Umbilical cord (tissue), 2 donors: ENCODE results near the gene CPO. TPM values are rescaled to one million over a fixed set of nuclear protein-coding genes. Genes with fewer than 3 reads are reported as not detected.

Source experiments
- DNase-seq: peaks from one replicate; pipeline ENCODE4 v3.0.0-alpha.2; 2015; ENCODE audit warnings: low spot score
- total RNA-seq: library from RNA; depleted of rRNA; stranded (reverse); fragments of >200 nt; gene quantifications from one replicate; pipeline ENCODE4 v1.2.3, GENCODE V29; 2014; ENCODE audit warnings: low replicate concordance; ENCODE audit not compliant: insufficient read depth

CPO gene
- total RNA-seq, 1 donor from 2014 or later: not detected

DNA sequence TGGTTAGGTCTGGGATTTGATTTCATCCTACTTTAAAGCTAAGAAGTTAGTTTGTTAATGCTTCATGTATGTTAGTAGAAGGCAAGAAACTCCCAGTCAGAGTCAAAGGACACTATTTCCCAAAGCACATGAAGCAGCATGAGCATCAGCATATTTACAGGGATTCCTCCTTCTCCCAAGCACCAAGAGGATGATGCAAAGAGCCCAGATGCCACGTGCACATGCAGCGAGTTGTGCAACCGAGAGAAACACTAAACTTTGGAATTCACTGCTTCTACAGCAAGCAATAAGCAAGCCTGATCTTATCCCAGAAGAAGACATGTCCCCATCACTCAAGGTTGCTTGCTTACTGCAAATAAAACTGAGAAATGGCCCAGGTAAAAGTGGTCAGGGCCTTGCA, 32.5 kb downstream of the CPO start:
- no peak for DNase-seq

DNA sequence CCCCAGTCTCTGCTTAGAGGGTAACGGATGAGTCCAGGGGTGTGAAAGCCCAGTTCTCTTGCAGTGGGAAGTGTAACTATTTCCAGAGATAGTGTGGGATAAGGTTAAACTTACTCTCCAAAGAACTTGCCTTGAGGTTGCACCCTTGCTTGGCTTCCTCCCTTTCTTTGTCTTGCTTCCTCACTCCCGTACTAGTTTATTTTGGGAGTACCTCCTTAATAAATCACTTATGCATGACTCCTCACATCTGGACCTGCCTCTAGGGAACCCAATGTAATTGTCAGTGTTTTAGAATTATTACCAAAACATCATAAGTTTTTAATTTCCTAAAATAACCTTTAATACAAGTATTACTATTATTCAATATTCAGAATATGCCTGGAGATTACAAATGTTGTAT, 35.2 kb downstream of the CPO start:
- no peak for DNase-seq

DNA sequence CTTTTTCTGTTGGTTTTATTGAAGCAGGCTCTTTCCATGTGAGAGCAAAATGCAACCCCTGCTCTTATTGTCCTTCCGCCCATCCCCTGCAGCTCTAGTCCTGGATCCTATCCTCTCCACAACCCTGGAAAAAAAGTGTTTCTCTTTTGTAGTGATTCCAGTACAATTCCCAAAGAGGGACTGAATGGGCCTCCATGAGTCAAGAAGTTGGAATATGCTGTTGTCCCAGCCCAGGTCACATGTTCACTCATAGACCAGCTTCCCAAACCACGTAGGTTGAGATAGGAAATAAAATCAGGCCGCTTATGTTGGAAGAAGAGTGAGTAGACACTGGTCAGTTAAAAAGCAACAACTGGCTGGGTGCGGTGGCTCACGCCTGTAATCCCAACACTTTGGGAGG, 39.4 kb downstream of the CPO start:
- no peak for DNase-seq

DNA sequence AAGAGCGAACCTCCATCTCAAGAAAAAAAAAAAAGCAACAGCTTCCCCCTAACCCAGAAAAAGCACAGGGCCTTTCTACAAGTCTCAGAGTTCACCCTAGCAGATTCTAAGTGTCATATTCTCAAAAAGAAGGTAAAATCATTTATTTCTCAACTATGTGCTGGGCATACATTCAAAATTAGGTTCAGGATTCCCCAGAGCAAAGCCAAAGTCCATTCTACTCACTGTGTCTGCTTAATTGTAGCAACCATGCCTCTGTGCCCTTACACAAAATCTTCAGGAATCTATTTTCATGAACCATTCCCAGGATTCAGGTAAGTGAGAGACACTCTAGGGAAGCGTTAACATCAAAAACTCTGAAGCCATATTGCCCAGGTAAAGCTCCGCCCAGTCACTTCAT, 40.0 kb downstream of the CPO start:
- no peak for DNase-seq

DNA sequence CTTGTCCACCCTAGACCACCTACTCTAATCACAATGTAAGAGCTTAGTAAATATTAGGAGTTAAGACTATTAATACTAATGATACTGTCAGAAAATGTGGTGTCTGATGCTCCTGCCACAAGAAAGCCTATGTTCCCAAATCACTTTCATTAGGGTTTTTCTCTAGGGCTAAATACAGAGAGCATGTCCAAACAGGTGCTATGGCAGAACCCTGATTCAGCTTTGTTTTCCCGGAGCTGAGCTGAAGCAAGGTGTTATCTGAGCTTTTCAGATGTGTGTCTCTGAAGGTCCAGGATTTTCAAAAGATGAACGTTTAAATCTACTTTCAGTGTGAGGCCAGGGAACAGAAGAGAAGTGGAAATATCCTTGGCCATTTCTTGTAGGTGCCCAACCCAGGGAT, 40.6 kb downstream of the CPO start:
- no peak for DNase-seq

DNA sequence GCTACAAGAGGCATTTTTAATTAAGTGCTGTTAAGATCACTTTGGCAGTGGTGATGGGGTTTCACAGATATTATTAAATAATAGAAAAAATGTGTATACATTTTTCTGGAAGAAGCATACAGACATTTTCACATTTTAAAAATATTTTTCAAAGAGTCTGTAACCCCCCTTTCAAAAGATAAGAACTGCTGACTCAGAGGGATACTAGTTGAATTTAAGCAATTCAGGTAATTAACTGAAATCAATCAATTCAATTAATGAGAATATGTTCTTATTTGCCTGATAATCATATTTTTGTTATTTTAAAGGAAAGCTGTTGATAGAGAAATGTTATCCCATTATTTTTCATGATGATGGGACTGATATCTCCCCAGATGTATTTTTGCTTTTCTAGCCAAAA, 41.1 kb downstream of the CPO start:
- DNase-seq: no peak

DNA sequence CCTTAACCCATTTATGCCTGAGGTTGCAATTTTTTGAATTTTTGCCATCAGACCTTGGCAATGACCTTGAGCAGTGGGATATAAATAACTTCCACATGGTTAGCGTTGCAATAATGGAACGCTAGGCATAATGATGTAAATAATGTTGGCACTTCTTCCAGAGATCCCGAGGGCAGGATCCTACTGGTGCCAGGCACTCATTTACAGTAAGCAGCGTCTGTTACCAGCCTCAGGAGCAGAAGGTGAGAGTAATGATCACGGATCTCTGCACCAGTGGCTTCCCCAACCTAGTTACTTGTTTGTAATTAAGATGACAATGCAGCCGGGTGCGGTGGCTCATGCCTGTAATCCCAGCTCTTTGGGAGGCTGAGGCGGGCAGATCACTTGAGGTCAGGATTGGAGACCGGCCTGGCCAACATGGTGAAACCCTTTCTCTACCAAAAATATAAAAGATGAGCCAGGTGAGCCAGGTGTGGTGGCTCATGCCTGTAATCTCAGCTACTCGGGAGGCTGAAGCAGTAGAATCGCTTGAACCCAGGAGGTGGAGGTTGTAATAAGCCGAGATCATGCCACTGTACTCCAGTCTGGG, 41.9 kb downstream of the CPO start:
- no peak for DNase-seq

DNA sequence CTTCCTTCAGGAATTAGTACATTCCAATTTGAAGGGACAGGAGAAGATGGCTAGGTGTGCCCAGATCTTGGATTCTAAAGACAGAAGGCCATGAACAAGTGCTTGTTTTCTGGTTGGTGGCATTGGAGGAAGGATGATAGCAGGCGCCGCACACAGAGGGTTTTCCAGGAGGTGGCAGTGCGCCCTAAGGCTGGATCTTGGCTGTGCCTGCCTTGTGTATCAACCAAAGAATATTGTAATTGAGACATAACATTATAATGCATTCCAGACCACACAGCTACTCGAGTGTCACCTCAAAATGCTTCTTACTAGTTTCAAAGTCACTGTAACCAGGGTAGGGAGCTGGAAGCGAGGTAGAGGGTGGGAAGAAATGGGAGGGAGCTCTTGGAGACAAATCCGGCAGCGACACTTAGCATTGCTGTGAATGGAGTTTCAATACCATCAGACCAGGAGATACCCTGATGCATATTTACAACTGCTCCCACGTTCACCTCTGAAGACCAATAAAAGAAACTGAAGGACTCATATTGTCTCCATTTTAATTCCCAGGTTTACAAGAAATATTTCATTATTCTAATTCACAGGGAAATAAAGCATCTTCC, 42.5 kb downstream of the CPO start:
- peak; percentile 73 for DNase-seq

DNA sequence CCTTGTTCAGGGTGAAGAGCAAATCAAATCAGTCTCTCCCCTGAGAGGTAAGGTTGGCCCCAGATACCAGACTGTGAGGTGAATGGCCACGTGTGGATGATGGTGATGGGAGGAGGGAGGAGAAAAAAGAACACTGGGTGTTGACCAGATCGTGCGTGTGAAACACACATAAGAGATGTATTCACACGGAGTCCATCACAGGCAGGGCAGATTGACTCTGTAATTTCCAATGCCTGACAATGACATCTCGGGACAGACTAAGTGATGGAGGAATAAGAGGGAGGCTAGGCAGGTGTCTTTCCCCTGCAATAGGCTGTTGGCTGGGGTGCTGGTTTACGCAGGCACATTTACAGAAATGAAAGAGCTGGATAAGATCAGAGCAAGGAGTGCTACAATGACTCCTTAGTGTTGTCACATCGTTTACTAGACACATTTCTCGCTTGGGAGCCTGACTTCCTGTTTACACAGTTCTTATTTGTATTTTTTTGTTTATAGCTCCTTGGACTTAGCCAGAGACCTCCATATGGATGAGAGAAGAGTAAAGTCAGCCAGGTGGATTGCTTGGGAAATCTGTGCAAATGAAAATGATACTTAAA, 43.1 kb downstream of the CPO start:
- no peak for DNase-seq

DNA sequence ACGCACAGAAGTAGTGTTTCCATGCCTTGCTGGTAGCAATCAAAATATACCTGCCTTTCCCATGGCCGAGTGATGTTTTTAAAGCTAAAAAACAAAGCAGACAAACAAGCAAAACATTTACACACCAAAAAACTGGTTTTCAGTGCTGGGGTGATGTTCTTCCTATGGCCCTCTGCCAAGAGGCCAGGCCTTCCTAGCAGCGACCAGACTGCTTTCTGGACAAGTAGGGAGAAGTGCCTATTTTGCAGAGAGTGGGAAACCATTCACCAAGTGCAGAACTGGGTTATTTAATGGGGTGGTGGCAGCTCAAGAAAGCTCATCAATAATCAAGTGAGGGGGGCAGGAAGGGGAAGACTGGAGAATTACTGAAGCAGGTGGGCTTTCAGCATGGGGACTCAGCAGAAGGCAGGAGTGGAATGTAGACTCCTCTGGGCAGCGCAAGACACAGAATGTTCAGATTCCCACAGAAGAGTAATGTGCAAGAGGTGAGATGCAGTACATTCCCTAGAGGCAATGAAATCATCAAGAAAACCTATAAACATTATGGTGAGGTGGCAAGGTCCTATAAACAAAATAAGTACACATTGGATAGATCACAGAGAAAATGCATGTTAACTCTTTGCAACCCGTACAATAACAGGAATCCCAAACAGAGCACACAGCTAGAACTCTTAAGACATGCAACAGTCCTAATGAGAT, 44.0 kb downstream of the CPO start:
- DNase-seq: peak; percentile 19

DNA sequence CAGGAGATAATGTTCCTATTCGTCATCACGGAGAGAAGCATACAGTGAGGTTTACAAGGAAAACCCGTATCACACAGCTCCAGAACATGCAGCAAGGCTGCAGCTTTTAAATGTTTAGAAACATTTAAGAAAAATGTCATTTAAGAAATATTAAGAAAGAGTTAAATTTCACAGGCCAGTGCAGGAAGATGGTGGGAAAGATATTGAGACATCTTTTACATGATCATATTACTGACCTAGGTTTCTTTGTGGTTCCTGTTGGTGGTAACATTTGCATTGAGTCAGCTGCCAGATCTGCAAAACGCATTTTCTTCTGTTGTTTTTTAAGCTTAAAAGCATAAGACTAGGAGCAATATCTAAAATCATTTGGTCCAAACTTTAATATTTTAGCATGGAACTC, 44.9 kb downstream of the CPO start:
- DNase-seq: no peak

DNA sequence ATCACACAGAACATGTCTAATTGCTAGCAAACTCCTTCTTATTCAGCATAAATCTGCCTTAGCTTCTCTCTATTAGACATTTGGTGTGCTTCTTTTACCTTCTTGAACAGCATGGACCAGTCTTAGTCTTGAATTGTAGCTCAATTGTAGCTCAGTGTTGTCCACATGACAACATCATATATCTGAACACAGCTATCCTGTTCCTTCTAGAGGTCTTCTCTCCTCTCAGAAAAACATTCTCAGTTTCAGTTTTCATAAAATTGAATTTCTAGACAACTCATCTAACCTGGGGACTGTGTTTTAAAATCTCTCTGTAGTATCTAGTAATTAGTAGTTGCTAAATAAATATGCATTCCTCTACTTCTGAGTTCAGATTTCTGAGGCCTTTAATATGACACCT, 47.6 kb downstream of the CPO start:
- DNase-seq: no peak

DNA sequence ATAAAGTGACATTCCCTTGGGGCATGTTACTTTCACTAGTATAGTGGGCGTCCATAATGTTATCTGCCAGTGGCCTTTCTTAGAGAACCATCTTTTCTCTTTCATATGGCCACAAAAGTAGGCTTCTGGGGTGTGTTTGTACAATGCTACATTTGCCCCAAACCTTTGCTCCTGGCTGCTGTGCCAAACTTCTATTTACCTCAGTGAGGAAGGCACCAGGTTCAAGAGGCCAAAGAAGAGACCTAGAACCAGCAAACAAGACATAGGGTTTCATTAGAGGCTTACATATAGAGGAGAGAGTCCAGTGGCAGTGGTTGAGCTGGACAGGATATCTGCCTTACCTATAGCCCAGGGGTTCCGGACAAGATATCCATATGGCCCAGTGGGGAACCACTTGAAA, 48.5 kb downstream of the CPO start:
- no peak for DNase-seq

DNA sequence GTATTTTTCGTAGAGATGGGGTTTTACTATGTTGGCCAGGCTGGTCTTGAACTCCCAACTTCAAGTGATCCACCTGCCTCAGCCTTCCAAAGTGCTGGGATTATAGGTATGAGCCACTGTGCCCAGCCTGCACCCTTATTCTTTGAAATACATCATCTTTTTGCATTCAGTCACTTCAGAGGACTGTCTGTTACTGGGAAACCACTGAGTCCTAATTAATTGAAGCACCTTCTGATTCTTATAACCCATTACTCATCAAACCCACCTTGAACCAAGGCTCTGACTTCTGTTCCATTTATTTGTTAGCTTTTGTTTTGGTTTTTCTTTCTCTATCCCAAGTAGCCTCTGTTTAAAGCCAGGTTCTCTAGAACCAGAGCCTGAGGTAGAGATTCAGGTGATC, 49.6 kb downstream of the CPO start:
- DNase-seq: no peak

DNA sequence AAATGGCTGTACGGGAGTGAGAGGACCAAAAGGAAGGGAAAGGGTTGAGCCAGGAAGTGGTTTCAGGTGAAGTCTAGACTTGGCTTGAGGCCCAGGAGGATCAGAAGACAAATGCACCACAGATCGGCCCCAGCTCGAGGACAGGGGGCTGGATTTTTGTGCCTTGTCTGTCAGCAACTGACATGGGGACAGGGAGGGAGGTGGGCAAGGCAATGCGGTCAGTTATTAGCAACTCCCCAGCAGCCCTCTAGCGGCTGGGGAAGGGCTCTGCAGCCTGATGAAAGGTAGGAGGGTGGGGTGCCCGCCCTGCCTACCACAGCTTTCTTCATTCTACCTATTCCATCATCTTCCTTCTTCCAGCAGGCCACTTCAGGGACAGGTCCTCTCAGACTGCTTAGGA, 50.0 kb downstream of the CPO start:
- no peak for DNase-seq

DNA sequence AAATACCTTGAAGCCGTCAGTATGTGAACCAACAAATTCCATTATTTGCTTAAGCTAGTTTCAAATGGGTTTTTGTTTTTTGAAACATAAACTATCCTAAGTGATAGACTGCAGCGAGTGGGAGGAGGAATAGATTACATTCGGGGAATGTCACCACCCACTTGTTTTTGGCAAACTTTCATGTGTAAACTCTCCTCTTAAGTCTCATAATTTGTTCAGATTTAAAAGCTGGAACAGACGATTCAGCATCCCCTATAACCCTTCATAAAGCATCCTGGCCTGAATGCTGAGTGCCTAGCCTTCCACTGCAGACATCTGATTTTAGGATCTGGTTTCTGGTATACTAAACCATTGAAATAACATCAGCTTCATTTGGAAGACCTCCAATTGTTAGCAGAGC, 51.0 kb downstream of the CPO start:
- no peak for DNase-seq

DNA sequence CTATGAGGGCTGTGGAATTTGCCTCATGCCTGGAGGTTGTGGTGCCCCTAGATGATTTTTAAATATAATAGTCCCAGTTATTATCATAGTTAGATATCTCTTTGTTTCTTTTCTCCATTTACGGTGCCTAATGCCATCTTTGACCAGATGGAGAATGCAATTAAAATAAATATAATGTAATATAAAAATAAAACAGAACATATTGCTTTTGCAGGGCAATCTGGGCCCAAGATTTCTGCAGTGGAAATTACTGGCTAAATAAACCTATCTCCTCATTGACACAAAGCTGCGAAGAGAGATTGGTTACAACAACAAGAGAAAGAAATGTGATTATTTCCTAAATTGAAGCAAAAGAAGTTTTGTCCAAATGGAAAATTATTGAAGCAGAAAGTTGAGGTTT, 51.8 kb downstream of the CPO start:
- DNase-seq: no peak

DNA sequence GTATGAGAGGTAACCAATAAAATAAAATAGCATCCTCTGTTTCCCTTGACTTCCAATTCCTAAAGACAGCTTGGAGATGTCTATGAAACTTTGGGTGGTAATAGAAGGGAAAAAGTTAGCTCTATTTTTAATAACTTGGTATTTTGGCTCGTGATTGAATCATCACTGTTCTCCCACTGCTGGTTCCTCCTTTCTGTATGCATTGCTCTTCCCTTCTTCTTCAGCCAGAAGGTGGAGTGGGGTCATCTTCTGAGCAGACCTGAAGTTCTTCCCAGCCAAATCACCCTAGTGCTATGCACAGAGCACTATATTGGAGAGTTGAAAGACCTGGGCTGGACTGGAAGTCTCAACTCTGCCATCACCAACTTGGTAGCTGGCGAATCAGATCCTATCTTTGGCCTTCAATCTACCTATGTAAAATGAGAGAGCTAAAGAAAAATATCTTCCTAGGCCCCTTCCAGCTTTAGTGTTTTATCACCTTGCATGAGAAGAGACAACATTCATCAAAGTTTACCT, 54.1 kb downstream of the CPO start:
- no peak for DNase-seq

DNA sequence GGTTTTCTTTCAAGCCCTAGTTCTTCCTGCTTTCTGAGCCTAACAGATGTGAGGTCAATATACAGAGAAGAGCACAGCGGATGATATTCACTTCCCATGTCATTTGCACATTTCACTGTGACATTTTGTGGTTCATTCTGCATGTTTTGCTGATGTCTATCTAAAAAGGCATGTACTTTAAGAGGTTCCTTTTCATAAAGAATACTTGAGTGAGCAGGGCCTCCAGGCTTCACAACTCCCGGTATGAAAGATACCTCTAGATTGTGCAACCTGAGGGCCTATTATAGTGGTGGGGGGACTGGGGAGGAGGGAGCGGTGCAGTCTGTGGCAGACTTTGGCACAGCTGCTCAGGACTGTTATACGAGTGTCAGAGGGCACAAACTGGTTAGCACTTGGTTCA, 54.6 kb downstream of the CPO start:
- DNase-seq: peak; percentile 9

DNA sequence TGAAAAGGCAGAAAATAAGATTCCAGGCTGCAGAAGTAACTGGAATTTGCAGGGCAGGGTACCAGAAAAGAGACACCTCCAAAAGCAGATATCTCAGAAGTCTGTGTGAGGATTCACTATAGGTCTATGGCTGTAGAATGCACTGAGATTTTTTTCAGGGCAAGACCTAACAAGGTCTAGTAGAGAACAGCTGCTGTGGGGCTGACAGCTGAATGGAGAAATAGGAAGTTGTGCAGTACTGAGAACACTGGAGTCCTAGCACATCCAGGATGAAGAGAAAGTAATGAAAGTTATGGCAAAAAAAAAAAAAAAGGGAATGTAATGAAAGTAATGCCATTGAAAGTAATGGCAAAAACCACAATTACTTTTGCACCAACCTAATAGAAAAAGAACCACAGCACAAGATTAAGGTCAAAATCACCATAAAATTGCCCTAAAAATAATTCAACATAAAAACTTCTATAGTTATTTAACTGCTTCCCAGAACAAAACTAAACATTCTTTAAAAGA, 57.3 kb downstream of the CPO start:
- DNase-seq: no peak

DNA sequence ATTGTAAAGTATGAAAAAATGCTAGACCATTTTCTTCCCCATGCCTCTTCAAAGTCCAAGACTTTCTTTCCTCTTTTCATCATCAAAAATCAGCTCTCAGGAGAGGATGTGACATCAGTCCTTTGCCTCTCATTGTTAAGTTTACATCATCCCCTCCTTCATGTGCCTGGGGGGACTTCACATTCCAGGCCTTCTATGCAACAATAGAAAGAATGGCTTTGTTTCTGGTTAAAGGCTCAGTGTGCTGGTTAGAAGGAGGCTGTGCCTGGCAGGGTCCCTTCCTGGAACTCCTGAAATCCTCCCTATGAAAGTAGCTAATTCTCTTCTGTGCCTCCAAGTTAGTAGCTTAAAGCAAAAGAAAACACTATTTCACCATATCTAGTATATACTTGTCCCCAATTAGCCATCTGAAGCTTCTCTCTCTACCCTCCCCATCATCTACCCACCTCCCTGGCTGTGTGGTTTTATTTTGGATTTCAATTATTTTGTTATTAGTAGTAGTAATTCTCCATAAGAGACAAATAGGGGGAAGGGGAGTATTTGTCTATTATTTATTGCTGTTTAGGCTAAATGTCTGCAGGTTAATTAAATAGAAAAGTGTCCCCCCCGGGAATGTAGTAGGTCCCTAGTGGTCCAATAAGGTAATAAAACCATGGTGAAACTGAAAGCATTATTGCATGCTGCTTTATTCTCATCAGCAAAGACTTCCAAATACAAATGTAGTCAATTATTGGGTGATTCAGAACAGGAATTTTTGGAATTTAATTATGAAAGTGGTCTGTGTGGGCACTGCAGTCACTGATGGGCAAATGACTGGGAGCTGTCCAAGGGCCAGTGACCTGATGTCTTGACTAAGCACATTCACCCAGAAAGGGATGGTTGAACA, 69.0 kb downstream of the CPO start:
- DNase-seq: no peak

DNA sequence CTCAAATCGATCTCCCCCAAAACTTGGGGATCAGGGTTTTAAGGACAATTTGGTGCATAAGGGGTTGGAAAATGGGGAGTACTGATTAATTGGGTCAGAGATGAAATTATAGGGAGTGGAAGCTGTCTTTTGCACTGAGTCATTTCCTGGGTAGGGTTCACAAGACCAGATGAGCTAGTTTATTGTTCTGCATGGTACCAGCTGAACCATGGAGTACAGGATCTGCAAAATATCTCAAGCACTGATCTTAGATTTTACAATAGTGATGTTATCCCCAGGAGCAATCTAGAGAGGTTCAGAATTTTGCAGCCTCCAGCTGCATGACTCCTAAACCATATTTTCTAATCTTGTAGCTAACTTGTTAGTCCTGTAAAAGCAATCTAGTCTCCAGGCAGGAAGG, 73.1 kb downstream of the CPO start:
- DNase-seq: no peak
